CD1c-positive myeloid dendritic cell (primary cell): ENCODE measurements around the gene PRPF18.

Source experiments
- DNase-seq: peaks from one replicate; pipeline ENCODE4 v3.0.0-alpha.2; 2016; ENCODE audit errors: extremely low spot score

PRPF18 gene

DNA sequence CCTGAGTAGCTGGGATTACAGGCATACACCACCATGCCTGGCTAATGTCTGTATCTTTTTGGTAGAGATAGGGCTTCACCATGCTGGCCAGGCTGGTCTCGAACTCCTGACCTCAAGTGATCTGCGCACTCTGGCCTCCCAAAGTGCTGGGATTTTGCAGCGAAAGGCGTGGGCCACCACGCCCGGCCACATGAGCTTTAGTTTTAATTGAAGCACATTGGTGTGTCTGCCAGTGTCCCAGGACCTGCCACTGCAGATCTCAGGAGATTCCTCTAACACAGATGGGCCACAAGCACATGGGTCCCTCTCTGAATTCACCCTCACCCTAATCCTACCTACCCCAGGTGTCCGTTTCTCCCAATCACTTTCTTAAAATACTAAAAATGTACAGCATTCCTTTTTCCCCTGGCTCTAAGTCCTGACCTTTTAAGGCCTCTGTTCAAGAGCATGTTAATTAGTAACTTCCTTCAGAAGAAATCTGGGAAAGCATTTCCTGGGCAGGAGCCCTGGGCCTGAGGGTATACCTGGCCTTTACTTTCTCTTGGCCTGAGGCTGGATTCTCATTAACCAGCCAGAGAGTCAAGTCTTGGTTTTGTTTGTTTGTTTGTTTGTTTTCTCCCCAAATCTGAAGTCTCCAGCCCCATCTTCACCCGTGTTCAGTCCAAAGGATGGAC lies 82.6 kb downstream of the PRPF18 start:
- DNase-seq = no peak

DNA sequence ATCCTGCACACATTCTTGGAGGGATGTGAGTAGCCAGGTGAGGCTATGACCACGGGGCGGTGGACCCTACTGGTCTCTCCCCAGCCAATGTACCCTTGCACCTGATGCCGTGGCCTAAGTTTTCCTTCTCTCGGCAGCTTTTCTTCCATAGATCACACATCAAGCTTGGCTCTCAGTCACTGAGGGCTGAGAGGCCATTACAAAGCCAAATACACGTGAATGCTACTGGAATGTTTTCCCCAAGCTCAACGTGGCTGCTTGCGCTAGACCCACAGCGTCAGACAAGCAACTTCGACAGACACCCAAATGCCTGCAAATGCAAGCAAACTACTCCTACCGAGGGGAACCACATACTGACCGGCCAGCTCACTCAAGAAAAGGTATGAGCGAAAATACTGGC lies 83.1 kb downstream of the PRPF18 start:
- DNase-seq = no peak

- no peak for DNase-seq
Observed at GRCh38 chr10:13670311-13670710, 83.5 kb downstream of the PRPF18 start.

- no peak for DNase-seq
Observed at GRCh38 chr10:13671904-13672303, 85.1 kb downstream of the PRPF18 start.

DNA sequence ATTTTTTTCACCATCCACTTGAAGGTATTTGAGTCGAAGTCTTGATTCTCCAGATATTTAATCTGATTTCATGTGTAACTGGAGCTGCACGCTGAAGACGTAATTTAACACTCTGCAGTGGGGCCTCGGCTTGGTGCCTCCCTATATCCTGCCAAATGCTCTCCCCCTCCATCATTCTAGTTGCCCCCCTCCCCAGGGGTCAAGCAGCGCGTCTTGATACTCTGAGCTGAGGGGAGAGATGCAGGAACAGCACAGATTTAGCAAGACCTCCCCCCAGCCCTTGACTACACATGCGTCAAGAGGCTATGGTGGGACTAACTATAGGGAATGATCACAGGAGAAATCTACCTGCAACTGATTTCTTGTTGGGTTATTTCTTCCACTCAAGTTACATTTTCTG lies 85.8 kb downstream of the PRPF18 start:
- DNase-seq = no peak

GRCh38 chr10:13673156-13673555 lies 86.4 kb downstream of the PRPF18 start:
- DNase-seq = no peak

GRCh38 chr10:13674645-13675588 lies 88.2 kb downstream of the PRPF18 start:
- DNase-seq = no peak

GRCh38 chr10:13678101-13678843 lies 91.5 kb downstream of the PRPF18 start:
- DNase-seq = no peak
